HPDE6-E6E7 (cell line): ENCODE data around the gene CEPT1.

Source experiments
- DNase-seq: peaks from one replicate; pipeline ENCODE4 v3.0.0; 2011; ENCODE audit warnings: missing footprints; ENCODE audit errors: extremely low spot score

Gene CEPT1

GRCh38 chr1:111145963-111146768 lies 6.1 kb downstream of the CEPT1 start:
- DNase-seq = no peak

GRCh38 chr1:111147948-111148347 lies 7.9 kb downstream of the CEPT1 start:
- no peak for DNase-seq

- no peak for DNase-seq
Measured at GRCh38 chr1:111148376-111148881, 8.4 kb downstream of the CEPT1 start.

GRCh38 chr1:111151838-111152237 lies 11.8 kb downstream of the CEPT1 start:
- no peak for DNase-seq

GRCh38 chr1:111154021-111154999 lies 14.3 kb downstream of the CEPT1 start:
- no peak for DNase-seq

- no peak for DNase-seq
Measured at GRCh38 chr1:111157431-111157830, 17.4 kb downstream of the CEPT1 start.

GRCh38 chr1:111161843-111162487 lies 21.9 kb downstream of the CEPT1 start:
- no peak for DNase-seq

- no peak for DNase-seq
Measured at GRCh38 chr1:111162488-111162880, 22.5 kb downstream of the CEPT1 start.

GRCh38 chr1:111163363-111163762 lies 23.3 kb downstream of the CEPT1 start:
- no peak for DNase-seq

GRCh38 chr1:111164151-111164550 lies 24.1 kb downstream of the CEPT1 start:
- no peak for DNase-seq

- DNase-seq = no peak
Measured at GRCh38 chr1:111172463-111172862, 32.4 kb downstream of the CEPT1 start.

- no peak for DNase-seq
Measured at GRCh38 chr1:111174070-111174469, 34.0 kb downstream of the CEPT1 start.

GRCh38 chr1:111175349-111175748 lies 35.3 kb downstream of the CEPT1 start:
- no peak for DNase-seq

GRCh38 chr1:111176678-111177077 lies 36.7 kb downstream of the CEPT1 start:
- no peak for DNase-seq

GRCh38 chr1:111179968-111180533 lies 40.0 kb downstream of the CEPT1 start:
- DNase-seq = no peak

GRCh38 chr1:111182052-111182451 lies 42.0 kb downstream of the CEPT1 start:
- DNase-seq = no peak

GRCh38 chr1:111183308-111184069 lies 43.5 kb downstream of the CEPT1 start:
- DNase-seq = no peak

GRCh38 chr1:111184663-111185062 lies 44.6 kb downstream of the CEPT1 start:
- DNase-seq = no peak

- DNase-seq = no peak
Measured at GRCh38 chr1:111190931-111191451, 51.0 kb downstream of the CEPT1 start.

- DNase-seq = no peak
Measured at GRCh38 chr1:111191496-111191895, 51.5 kb downstream of the CEPT1 start.

- DNase-seq = no peak
Measured at GRCh38 chr1:111192074-111192473, 52.1 kb downstream of the CEPT1 start.
